ENCODE results near the gene STX1A.
A peak's percentile ranks its signal among the peaks of the same experiment; 100 is the strongest.
"Not testable (repeated sequence)": the region's sequence is repeated elsewhere in the genome, so short reads cannot be mapped to it uniquely, and the experiment has no call there.

STX1A gene

DNA sequence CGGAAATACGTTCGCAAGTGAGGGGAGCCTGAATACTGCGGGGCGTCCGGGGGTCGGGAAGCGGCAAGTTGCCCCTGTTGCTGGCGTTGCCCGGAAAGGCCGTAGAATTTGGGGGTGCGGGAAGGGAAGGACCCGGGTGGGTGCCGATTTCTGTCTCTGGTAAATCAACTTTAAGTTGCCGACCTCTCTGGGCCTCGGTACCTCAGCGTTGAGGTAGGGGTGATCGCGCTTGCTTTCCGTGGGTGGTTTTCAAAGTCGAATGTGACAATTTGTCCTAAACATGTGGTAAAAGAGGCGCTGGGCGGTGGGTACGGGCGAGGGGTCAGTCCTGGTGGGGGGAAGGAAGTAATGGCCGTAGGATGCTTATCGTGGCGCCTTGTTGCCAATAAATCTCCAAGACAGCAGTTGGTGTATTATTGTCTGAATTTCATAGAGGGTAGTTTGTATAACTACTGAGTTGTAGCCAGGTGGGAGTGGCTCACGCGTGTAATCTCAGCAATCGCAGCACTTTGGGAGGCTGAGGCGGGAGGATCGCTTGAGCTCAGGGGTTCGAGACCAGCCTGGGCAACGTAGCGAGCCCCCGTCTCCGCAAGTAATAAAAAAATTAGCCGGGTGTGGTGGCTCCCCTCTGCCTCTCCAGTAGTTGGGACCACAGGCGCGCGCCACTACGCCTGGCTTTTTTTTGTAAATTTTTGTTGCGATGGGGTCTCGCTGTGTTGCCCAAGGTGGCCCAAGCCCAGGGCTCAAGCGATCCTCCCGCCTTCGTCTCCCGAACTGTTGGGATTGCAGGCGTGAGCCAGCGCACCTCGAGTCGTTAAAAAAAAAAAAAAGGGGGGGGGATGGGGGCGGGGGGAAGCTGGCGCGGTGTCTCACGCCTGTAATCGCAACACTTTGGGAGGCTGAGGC lies 35.4 kb downstream of the STX1A start:
- peak in 1 of 51 donors; percentile 52 for DNase-seq

DNA sequence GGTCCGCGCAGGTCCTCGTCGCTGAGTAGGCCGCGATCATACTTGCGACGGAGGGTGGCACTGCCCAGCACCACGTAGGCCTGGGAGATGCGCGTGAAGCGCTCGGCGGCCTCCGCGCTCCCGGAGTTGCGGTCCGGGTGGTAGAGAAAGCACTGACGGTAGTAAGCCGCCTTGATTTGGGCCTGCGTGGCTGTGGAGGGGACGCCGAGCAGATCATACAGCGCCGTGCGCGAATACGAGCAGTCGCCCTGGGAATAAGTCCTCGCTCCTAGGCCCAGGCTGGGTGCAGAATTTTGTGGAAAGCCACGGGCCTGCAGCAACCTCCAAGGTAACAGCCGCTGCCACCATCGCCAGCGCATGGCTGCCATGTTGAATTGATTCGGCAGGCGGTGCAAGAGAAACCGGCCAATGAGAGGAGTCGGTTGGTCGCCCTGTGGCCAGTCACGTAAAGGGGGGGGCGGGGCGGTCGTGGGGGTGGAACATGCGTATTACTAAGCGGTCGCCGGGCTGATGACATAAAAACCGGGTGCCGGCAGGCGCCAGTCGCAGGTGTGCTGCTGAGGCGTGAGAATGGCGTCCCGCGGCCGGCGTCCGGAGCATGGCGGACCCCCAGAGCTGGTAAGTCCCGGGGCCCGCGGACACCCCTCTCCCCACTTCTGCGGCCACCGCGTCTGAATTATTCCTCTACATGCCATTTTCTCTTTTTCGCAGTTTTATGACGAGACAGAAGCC lies 36.2 kb downstream of the STX1A start, which contains the start of the genes BUD23 and DNAJC30:
Gene BUD23 (plus strand): TSS at position 542 of the 732 bp plus-strand sequence. CDS start 29 bp downstream, at position 571.
Gene DNAJC30 (minus strand): TSS at position 398 of the 732 bp plus-strand sequence. CDS start 30 bp downstream, at position 368.
- peak; percentile 81 to 97 (median 92) for DNase-seq

DNA sequence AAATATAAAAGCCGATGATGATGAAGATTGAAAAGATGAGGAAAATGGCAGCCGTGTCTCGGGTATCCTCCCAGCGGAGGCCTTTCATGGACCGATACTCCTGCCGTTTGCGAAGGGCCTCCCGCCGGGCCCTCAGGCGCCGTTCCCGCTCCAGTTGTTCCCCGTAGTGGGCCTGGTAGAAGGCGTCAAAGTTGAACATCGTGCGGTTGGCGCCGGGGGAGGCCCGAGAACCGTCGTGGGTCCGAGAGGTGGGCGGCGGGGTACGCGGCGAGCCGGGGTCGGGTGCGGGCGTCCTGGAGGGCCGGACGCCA lies 36.8 kb downstream of the STX1A start:
- DNase-seq = peak in 2 of 51 donors; percentile 44 to 48

DNA sequence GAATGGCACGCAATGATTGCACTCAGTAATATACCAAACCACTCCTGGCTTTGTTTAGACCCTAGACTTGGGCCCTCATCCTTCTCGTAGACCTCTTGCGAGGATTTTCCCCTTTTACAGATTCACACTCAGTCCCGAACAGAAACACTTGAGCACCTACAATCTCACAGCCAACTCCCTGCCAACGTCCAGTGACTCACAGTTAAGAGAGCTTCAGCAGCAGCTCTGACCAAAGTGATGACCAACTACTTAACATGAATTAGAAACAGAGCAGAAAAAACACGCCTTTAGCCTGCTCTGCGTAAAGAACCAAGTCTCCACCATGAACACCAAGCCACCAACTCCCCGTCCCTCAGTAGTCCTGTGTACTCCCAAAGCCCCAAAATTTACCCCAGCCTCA lies 38.4 kb downstream of the STX1A start:
- no peak for DNase-seq

DNA sequence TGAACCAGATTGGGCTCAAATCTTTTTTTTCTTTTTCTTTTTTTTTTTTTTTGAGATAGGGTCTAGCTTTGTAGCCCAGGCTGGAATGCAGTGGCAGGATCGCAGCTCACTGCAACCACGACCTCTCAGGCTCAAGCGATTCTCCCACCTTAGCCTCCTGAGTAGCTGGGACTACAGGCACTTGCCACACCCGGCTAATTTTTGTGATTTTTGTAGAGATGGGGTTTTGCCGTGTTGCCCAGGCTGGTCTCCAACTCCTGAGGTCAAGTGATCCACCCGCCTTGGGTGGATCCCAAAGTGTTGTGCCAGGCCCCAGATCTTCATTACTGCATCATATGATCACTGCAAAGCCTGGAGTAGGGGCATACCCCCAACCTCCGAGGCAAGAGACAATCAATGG lies 39.0 kb downstream of the STX1A start:
- no peak for DNase-seq

DNA sequence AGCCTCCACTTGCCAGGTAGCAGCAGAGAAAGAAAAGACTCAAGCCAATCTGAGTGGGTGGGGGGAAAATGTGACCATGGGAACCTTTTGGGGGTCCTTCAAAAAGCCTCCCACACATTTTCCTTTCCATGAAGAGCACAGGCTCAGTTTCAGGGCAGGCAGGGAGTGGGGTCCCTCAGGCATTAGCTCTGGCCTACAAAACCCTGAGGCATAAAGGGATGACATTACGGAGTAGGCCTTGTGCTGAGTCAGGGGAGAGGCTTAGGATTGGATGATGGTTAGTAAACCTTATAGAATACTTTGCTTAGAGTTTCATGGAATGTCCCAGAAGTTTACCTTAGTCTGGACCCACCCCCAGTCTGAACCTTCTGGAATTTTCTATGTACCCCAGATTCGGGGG lies 39.8 kb downstream of the STX1A start:
- no peak for DNase-seq

DNA sequence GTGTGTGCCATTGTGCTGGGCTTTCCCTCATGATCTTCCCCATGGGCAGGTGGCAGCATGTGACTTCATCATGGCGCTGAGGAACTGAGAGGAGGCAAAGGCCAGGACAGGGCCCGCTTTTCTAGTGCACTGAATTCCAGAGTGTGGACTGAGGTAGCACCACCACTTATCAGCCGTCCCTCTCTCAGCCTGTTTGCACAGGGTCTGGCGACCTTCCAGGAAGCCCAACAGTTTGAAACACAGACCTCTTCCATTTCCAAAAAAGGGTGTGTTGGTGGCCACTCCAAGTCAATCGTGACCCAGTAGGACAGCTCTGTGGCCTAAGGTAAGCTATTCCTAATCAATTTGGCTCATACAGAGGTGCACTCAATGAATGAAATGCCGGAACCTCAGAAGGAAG lies 40.6 kb downstream of the STX1A start:
- DNase-seq = no peak

DNA sequence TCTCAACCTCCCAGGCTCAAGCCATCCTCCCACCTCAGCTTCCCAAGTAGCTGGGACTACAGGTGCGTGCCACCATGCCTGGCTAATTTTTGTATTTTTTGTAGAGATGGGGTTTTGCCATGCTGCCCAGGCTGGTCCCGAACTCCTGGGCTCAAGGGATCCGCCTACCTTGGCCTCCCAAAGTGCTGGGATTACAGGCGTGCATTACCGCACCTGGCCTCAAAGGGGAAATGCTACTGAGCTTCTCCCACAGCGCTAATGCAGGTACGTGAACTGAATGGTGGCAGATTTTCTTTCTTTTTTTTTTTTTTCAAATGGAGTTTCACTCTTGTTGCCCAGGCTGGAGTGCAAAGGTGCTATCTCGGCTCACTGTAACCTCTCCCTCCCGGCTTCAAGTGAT lies 43.4 kb downstream of the STX1A start:
- DNase-seq = not testable (repeated sequence)

DNA sequence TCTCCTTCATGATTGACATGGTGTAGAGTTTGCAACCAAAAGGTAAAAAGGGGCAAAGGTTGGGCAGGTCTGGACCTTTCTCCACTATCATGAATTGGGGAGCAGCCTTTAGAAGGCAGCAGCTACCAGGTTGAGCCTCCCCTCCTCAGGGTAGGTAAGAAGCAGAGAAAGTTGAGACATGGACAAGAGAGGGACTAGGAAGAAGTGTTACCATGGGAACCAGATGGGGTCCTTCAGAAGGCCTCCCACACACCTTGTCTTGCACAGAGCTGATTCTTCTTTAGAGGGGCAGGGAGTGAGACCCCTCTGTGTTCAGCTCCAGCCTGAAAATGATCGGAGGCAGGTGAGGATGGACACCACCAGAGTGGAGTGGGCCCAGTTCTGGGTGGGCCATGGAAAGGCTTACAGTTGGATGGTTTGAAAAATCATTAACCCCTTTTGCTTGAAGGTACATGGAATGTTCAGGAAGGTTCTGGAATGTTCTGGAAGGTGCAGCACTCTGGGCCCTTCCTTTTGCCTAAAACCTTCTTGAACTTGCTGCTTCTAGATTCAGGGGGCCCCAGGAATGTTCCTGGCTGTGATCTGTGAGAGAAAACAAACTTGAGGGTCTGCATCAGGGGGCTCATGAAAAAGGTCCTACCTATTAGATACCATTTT lies 44.9 kb downstream of the STX1A start:
- DNase-seq = peak in 1 of 51 donors; percentile 2

DNA sequence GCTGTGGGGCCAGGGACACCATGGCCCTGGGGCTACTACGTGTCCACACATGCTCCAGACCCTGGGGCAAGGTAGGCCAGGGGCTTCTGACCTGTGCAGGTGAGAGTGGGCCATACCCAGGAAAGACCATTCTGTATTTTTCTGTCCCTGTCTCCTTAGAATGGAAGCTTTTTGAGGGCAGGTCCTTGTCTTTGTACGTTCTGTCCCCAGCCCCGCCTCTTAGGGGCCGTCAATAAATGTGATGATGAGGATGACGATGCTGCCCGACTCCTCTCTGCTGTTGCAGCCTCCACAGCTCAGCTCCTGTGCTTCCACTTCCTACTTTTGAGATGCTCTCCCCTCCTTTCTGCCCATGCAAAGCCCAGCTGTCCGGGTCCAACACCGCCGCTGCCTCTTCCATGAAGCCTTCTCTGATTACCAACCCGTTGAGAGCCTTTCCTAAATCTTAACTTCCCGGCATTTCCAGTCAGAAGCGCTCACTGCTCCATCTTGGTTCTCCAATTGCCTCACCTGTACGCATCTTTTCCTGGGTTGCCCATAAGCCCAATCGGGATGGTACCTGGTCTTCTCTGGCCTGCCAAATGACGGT lies 47.5 kb downstream of the STX1A start:
- no peak for DNase-seq

DNA sequence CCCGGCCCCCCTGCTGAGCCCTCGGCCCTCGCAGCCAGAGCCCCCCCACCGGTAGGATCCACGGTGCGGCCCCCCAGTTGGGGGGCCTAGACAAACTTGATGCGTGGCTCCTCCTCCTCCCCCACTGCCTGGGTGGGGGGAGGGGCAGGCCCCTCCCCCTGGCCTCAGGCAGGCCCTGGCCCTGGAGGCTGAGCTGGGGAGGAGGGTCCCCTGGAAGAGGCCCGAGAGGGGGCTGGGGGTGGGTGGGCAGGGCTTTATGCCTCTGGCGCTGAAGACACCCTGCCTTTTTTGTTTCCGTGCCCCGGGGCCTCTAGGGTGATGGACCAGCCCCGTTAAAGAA lies 48.2 kb downstream of the STX1A start:
- no peak for DNase-seq

DNA sequence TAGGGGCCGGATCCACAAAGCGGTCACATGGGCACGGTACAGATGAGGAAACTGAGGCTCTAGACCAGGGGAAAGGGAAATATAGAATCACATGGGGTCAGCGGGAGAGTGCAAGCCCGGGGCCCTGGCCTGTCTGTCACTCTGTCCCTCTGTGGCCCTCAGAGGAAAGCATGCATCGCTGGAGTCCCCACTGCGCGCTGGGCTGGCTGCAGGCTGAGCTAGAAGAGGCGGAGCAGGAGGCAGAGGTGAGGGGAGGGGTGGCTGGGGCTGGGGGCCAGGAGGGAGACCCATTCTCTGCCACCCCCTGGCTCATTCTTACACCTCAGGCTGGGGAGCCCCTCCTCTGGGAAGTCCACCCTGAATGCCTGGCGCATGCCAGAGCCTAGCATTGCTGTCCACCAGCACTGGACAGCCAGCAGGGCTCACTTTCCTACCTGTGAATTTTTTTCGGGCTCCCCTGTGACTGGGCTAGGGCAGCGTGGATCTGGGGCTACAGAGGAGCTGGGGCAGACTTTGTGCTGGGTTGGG lies 49.5 kb downstream of the STX1A start:
- no peak for DNase-seq

DNA sequence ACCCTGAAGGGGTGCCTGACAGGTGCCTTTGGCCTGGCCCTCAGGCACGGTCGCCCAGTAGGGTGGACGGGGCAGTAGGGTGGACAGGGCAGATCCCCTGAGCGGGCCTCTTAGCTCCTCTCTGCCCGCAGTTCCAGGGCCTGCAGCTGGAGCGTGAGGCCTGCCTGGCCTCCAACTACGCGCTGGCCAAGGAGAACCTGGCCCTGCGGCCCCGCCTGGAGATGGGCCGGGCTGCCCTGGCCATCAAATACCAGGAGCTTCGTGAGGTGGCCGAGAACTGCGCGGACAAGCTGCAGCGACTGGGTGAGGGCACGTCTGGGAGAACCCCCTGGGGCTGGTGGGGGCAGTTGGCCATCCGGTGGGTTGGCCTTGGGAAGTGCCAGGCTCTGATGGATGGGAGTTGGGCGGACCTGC lies 50.2 kb downstream of the STX1A start:
- DNase-seq = no peak

DNA sequence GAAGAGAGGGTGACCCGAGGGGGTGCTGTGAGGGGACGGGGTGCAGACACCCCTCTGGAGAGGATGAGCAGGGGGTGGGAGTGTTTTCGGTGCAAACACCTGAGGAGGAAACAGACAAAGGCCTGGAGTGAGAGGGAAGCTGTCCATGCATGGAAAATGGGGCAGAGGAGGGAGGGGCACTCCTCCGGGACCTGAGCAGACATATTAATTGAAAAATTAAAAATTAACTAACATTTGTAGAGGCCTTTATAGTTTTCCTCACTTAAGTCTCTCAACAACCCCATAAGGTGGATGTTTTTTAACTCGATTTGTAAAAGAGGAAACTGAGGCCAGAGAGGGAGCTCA lies 50.6 kb downstream of the STX1A start:
- DNase-seq = no peak

DNA sequence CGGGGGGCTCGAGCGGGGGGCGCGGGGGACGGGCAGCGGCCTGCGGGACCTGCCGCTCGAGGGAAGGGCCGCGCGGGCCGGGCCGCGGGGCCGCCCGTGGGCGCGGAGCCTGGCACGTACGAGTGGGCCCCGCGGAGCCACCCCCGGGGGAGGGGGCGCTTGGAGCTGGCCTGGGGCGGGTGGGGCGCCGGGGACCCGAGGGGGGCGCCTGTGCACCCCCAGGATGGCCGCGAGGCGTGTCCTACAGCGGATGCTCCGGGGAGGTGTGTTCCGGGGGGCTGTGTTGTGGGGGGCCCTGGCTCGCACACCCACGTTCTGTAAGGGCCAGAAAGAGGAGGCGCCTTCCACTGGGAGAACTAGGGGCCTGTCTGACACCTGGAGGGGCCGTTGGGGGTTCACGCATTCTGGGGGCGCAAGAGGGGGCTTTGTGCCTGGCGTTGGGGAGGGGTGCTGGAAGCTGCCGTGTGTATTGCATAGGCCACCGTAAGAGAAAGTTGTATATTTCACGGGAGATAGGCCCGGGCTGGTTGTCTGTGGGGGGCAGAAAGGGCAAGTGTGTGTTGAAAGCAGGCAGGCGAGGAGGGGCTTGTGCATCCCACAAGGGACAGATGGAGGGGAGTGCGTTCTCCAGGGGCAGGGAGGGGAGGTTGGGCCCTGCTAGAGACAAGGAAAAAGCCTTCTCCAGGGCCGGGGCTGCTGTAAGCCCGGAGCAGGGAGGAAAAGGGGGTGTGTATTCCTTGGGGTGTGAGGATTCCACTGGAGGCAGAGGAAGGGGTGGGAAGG lies 51.2 kb downstream of the STX1A start:
- DNase-seq = peak in 4 of 51 donors; percentile 10 to 63 (median 41)

DNA sequence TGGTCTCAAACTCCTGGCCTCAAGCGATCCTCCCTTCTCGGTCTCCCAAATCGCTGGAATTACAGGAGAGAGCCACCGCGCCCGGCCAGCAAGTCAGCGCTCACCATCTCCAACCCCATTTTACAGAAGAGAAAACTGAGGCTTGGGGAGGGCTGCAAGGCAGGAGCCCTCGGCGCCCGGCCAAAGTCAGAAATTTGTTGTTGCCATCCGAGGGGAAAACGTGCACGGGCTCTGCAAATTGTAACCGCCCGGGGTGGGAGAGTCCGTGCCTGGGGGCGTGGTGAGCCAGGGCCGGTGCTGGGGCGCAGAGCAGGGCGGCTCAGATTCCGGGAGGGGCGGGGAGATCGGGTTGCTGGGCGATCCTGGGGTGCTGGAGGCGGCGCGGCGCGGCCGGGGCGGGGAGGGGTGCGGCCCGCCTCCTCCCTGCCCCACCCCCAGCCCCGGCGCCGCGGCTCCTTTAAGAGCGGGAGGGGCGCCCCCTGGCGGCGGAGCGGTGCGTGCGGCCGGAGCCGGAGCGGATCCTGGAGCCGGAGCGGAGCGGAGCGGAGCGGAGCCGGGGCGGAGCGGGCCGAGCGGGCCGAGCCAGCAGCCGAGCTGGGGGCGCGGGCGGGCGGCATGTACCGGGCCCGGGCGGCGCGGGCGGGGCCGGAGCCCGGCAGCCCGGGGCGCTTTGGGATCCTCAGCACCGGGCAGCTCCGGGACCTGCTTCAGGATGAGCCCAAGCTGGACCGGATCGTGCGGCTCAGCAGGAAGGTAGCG lies 51.9 kb downstream of the STX1A start, which contains the start of gene VPS37D:
Gene VPS37D (plus strand): TSS at position 488 of the 759 bp plus-strand sequence. CDS start 128 bp downstream, at position 616.
- DNase-seq = peak in 50 of 51 donors; percentile 16 to 91 (median 71)

DNA sequence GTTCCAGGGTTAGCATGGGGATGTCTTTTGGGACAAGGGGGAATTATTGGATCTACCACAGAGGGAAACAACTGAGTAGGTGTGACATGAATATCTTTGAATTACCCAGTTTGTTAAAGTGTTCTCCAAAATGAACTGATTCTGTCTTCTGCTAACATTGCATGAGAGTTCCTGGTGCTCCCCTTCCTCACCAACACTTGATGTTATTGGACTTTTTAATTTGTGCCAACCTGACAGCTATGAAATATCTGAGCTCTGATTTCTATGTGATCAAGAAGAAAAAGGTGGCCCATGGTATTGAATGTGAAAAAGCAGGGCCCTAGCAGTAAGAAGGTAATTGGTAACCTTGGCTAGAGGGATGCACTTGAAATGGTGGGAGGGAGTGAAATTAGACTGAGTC lies 56.4 kb downstream of the STX1A start:
- DNase-seq = no peak

DNA sequence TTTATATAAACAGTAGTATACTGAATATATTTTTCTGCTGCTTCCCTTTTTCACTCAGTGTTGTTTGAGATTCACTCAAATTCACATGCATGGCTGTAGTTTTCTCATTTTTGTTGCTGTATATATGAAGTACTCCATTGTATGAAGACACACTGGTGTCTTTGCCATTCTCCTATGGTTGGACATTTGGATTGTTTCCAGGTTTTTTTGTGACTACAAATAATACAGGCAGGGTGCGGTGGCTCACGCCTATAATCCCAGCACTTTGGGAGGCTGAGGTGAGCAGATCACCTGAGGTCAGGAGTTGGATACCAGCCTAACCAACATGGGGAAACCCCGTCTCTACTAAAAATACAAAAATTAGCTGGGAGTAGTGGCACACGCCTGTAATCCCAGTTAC lies 58.9 kb downstream of the STX1A start:
- not testable (repeated sequence) for DNase-seq

DNA sequence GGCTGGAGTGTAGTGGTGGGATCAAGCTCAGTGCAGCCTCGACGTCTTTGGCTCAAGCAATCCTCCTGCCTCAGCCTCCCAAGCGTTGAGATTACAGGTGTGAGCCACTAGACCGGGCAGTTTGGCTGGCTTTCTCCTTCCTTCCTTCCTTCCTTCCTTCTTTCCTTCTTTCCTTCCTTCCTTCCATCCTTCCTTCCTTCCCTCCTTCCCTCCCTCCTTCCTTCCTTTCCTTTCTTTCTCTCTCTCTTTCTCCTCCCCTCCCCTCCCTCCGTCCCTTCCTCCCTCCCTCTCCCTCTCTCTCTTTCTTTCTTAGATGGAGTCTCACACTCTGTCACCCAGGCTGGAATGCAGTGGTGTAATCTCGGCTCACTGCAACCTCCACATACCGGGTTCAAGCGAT lies 59.5 kb downstream of the STX1A start:
- DNase-seq = no peak

DNA sequence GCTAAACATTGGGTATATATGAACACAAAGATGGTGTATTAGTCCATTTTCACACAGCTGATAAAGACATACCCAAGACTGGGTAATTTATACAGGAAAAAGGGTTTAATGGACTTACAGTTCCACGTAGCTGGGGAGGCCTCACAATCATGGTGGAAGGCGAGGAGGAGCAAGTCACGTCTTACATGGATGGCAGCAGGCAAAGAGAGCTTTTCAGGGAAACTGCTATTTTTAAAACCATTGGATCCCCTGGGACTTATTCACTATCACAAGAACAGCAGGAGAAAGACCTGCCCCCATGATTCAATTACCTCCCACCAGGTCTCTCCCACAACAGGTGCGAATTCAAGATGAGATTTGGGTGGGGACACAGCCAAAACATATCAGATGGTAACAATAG lies 64.2 kb downstream of the STX1A start:
- DNase-seq = not testable (repeated sequence)
